T-cell (primary cell): Measurements from ENCODE around the gene HIKESHI. TPM values are rescaled to one million over a fixed set of nuclear protein-coding genes. Genes with fewer than 3 reads are reported as not detected.

ENCODE experiments used
- ATAC-seq, 4 experiments: fragments of 200-7000 bp in 3 of 4; fragments of 150-1000 bp in 1 of 4; cut with Tn5 transposase; replicated peaks in 1 of 4; 1 replicate in 3 of 4; 2 replicates in 1 of 4; pipeline ENCODE4 v1.10.0; 2021; ENCODE audit warnings: moderate library complexity in 3 of 4, mild to moderate bottlenecking in 2 of 4, moderate number of reproducible peaks in 1 of 4
- CTCF ChIA-PET, 2 donors: fragments of 300-600 bp; sonication (Branson Sonifier 250); formaldehyde crosslinking; loops; one replicate each; lab custom pipeline; 2022; ENCODE audit warnings: antibody characterized with exemption in 2 of 2; lab: Charles Lee
- POLR2A ChIA-PET, 2 donors: fragments of 300-600 bp; sonication (Branson Sonifier 250); formaldehyde crosslinking; loops; one replicate each; lab custom pipeline; 2022; ENCODE audit warnings: antibody characterized with exemption in 2 of 2; lab: Charles Lee
- DNase-seq, 35 experiments: peaks; one replicate each; pipeline versions ENCODE4 v3.0.0 to v3.0.0-alpha.2; 2013 to 2023
- H3K27ac ChIP-seq: one replicate; pipeline ENCODE4 v1.5.1; 2013; ENCODE audit warnings: low read length
- H3K27me3 ChIP-seq, 2 experiments: replicated peaks in 1 of 2; 1 replicate in 1 of 2; 2 replicates in 1 of 2; pipeline versions ENCODE4 v1.6.1 to v1.7.0; 2013; ENCODE audit warnings: low read length in 1 of 2, mixed read lengths in 1 of 2; ENCODE audit not compliant: control insufficient read depth in 2 of 2, insufficient read depth in 2 of 2; ENCODE audit errors: extremely low read depth in 1 of 2
- H3K36me3 ChIP-seq, 2 donors: 1 replicate in 1 of 2; 2 replicates in 1 of 2; pipeline versions ENCODE4 v1.6.1 to v1.7.0; 2013; ENCODE audit warnings: low read length in 1 of 2; ENCODE audit not compliant: control insufficient read depth in 2 of 2, insufficient read depth in 1 of 2; ENCODE audit errors: extremely low read depth in 1 of 2
- H3K4me1 ChIP-seq, 2 experiments: 1 replicate in 1 of 2; 2 replicates in 1 of 2; pipeline versions ENCODE4 v1.6.1 to v1.7.0; 2013; ENCODE audit warnings: low read length in 2 of 2, mixed read lengths in 1 of 2; ENCODE audit not compliant: insufficient read depth in 2 of 2, control insufficient read depth in 1 of 2; ENCODE audit errors: extremely low read depth in 1 of 2
- H3K4me3 ChIP-seq, 2 donors: 1 replicate in 1 of 2; 2 replicates in 1 of 2; pipeline versions ENCODE4 v1.5.1 to v1.7.0; 2013; ENCODE audit warnings: mild to moderate bottlenecking in 2 of 2, low read length in 1 of 2, moderate library complexity in 1 of 2; ENCODE audit not compliant: control insufficient read depth in 1 of 2; ENCODE audit errors: extremely low read depth in 1 of 2
- H3K9me3 ChIP-seq: 2 replicates; pipeline ENCODE4 v1.7.0; 2013
- H3K27ac Mint-ChIP-seq, 2 donors: one replicate each; pipeline ENCODE4 v1.8.0; 2020 to 2021; ENCODE audit warnings: mild to moderate bottlenecking in 2 of 2, mixed read lengths in 2 of 2
- H3K27me3 Mint-ChIP-seq, 2 donors: one replicate each; pipeline ENCODE4 v1.8.0; 2021 to 2022; ENCODE audit warnings: mixed read lengths in 2 of 2
- H3K36me3 Mint-ChIP-seq: one replicate; pipeline ENCODE4 v1.8.0; 2021; ENCODE audit warnings: mixed read lengths
- H3K4me1 Mint-ChIP-seq, 3 donors: one replicate each; pipeline ENCODE4 v1.8.0; 2020 to 2022; ENCODE audit warnings: mixed read lengths in 3 of 3, mild to moderate bottlenecking in 1 of 3
- H3K4me3 Mint-ChIP-seq, 3 donors: one replicate each; pipeline ENCODE4 v1.8.0; 2020 to 2022; ENCODE audit warnings: mild to moderate bottlenecking in 3 of 3, mixed read lengths in 3 of 3, moderate library complexity in 3 of 3
- H3K9me3 Mint-ChIP-seq, 3 donors: one replicate each; pipeline ENCODE4 v1.8.0; 2020 to 2022; ENCODE audit warnings: mixed read lengths in 3 of 3
- WGBS: methylation state at CpG from one replicate; pipeline ENCODE4 v1.1.5; 2013; ENCODE audit warnings: missing lambda C conversion rate; ENCODE audit not compliant: insufficient coverage; 5-methylcytosine and 5-hydroxymethylcytosine counted together
- total RNA-seq, 35 experiments: library from RNA in 6 of 35; stranded (reverse) in 6 of 35; fragments of 120-200 nt in 1 of 35; gene quantifications; one replicate each; pipeline versions ENCODE4 v1.2.1 to v1.2.4 and lab custom pipeline; 2013 to 2026

The HIKESHI gene, protein sequence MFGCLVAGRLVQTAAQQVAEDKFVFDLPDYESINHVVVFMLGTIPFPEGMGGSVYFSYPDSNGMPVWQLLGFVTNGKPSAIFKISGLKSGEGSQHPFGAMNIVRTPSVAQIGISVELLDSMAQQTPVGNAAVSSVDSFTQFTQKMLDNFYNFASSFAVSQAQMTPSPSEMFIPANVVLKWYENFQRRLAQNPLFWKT
- 10 to 100 TPM; 20.6 to 32.1 (median 28.7) TPM for total RNA-seq
- total RNA-seq (2013), result 44.2 TPM
- total RNA-seq (lab: John Stamatoyannopoulos, UW), result 12.8 to 44.8 (median 22.7) reads per million in 29 experiments

GRCh38 chr11:86302092-86302793 is at the start of gene HIKESHI:
Gene HIKESHI (plus strand): TSS chr11:86302240. CDS start chr11:86302449, 209 bp downstream.
- Histone ChIP-seq H3K36me3 (no peaks in the 10 kb centered on the region), H3K4me1 (peaks cover 2 to 14% of the 10 kb centered on the region in 2 experiments), H3K4me3 (peak within 1 kb of the TSS; percentile 77 to 99), H3K27me3 (no peaks in the 10 kb centered on the region), H3K9me3 (no peaks in the 10 kb centered on the region), H3K27ac (peak within 1 kb of the TSS; percentile 76)
- under 1% methylated on average over 27 of the region's 30 CpGs for WGBS
- Mint-ChIP-seq H3K27ac (peak within 1 kb of the TSS; percentile 99), H3K9me3 (no peaks in the 10 kb centered on the region), H3K4me3 (peak within 1 kb of the TSS; percentile 100), H3K27me3 (peaks cover 0 to 3% of the 10 kb centered on the region in 2 donors), H3K36me3 (peaks cover 6% of the 10 kb centered on the region), H3K4me1 (peaks cover 33 to 35% (median 34%) of the 10 kb centered on the region in 3 donors)
- DNase-seq (peak; percentile 78 to 98 (median 91)), ATAC-seq (peak; percentile 99 to 100 (median 100))
- CTCF ChIA-PET, result interaction anchor here in 1 of 2 donors (1.0 to 1.3 kb wide), 2 partner anchors 9 to 261 kb away, joined by 3 to 8 read pairs; no protein-coding TSS in a partner anchor
- POLR2A ChIA-PET, result interaction anchor here in 1 of 2 donors (0.6 to 0.9 kb wide), 2 partner anchors 637 to 669 kb away, joined by 3 read pairs; no protein-coding TSS in a partner anchor

GRCh38 chr11:86255896-86256295 is 46.1 kb upstream of the HIKESHI start:
- no peak for DNase-seq
- ATAC-seq, result no peak
- Mint-ChIP-seq H3K27ac (no peak overlapping the region), H3K36me3 (peaks cover 37% of the 10 kb centered on the region), H3K4me1 (peaks cover 16 to 29% (median 27%) of the 10 kb centered on the region in 3 donors), H3K4me3 (no peak overlapping the region), H3K9me3 (no peaks in the 10 kb centered on the region), H3K27me3 (no peaks in the 10 kb centered on the region)
- CTCF ChIA-PET, result no interaction called here
- Histone ChIP-seq H3K4me3 (no peak overlapping the region), H3K4me1 (no peaks in the 10 kb centered on the region), H3K36me3 (peaks cover 0 to 28% of the 10 kb centered on the region in 2 donors), H3K27me3 (no peaks in the 10 kb centered on the region), H3K9me3 (no peaks in the 10 kb centered on the region), H3K27ac (no peak overlapping the region)
- POLR2A ChIA-PET, result no interaction called here
- no CpG with 5 or more reads among the region's 1 CpG for WGBS

- Histone ChIP-seq H3K4me3 (no peak overlapping the region), H3K36me3 (peaks cover 5 to 34% of the 10 kb centered on the region in 2 donors), H3K27me3 (no peaks in the 10 kb centered on the region), H3K4me1 (no peaks in the 10 kb centered on the region), H3K9me3 (no peaks in the 10 kb centered on the region), H3K27ac (no peak overlapping the region)
- Mint-ChIP-seq H3K36me3 (peaks cover 37% of the 10 kb centered on the region), H3K9me3 (no peaks in the 10 kb centered on the region), H3K4me1 (peaks cover 13 to 23% (median 21%) of the 10 kb centered on the region in 3 donors), H3K27me3 (no peaks in the 10 kb centered on the region), H3K4me3 (no peak overlapping the region), H3K27ac (no peak overlapping the region)
- CTCF ChIA-PET, result interaction anchor here in 1 of 2 donors (0.6 kb wide), 2 partner anchors 187 to 597 kb away, joined by 3 read pairs; partner anchors contain the start of gene PICALM
- 95% methylated on average over 3 of the region's 6 CpGs for WGBS
- POLR2A ChIA-PET, result interaction anchor here in 1 of 2 donors (0.7 kb wide), 1 partner anchor 9 kb away, joined by 6 read pairs; no protein-coding TSS in a partner anchor
- ATAC-seq (no peak), DNase-seq (no peak)
These were observed 45.4 kb upstream of the HIKESHI start for GRCh38 chr11:86256608-86257007.

GRCh38 chr11:86257446-86257845 is 44.6 kb upstream of the HIKESHI start:
- DNase-seq (no peak), ATAC-seq (no peak)
- Histone ChIP-seq H3K36me3 (peaks cover 5 to 36% of the 10 kb centered on the region in 2 donors), H3K27ac (no peak overlapping the region), H3K9me3 (no peaks in the 10 kb centered on the region), H3K4me3 (no peak overlapping the region), H3K4me1 (no peaks in the 10 kb centered on the region), H3K27me3 (no peaks in the 10 kb centered on the region)
- no peaks in the 10 kb centered on the region for H3K27me3 Mint-ChIP-seq
- H3K27ac Mint-ChIP-seq, result no peak overlapping the region
- ChIA-PET CTCF (interaction anchor here in 1 of 2 donors (0.6 kb wide), 3 partner anchors 61 to 566 kb away, joined by 3 read pairs; partner anchors contain the start of gene PICALM), POLR2A (no interaction called here)
- no peak overlapping the region for H3K4me3 Mint-ChIP-seq
- no peaks in the 10 kb centered on the region for H3K9me3 Mint-ChIP-seq
- peaks cover 4 to 16% (median 15%) of the 10 kb centered on the region in 3 donors for H3K4me1 Mint-ChIP-seq
- H3K36me3 Mint-ChIP-seq, result peaks cover 31% of the 10 kb centered on the region

- ChIA-PET CTCF (interaction anchor here in 1 of 2 donors (0.6 to 0.9 kb wide), 2 partner anchors 11 to 31 kb away, joined by 3 to 4 read pairs; no protein-coding TSS in a partner anchor), POLR2A (interaction anchor here in 1 of 2 donors (0.5 kb wide), 1 partner anchor 398 kb away, joined by 4 read pairs; no protein-coding TSS in a partner anchor)
- Mint-ChIP-seq H3K36me3 (peaks cover 41% of the 10 kb centered on the region), H3K27me3 (no peaks in the 10 kb centered on the region), H3K4me3 (no peak overlapping the region), H3K9me3 (no peaks in the 10 kb centered on the region), H3K27ac (no peak overlapping the region), H3K4me1 (peaks cover 0 to 12% (median 9%) of the 10 kb centered on the region in 3 donors)
- ATAC-seq, result no peak
- H3K4me1 ChIP-seq, result no peaks in the 10 kb centered on the region
- WGBS, result no CpG with 5 or more reads among the region's 1 CpG
- H3K36me3 ChIP-seq, result peaks cover 5 to 40% of the 10 kb centered on the region in 2 donors
- H3K27me3 ChIP-seq, result no peaks in the 10 kb centered on the region
- no peak overlapping the region for H3K27ac ChIP-seq
- no peaks in the 10 kb centered on the region for H3K9me3 ChIP-seq
- H3K4me3 ChIP-seq, result no peak overlapping the region
- DNase-seq, result no peak
These were observed 42.3 kb upstream of the HIKESHI start for GRCh38 chr11:86259730-86260129.

- ATAC-seq (no peak), DNase-seq (no peak)
- WGBS, result 83% methylated on average over 2 of the region's 3 CpGs
- Histone ChIP-seq H3K36me3 (peaks cover 5 to 38% of the 10 kb centered on the region in 2 donors), H3K9me3 (no peaks in the 10 kb centered on the region), H3K4me3 (no peak overlapping the region), H3K4me1 (no peaks in the 10 kb centered on the region), H3K27ac (no peak overlapping the region), H3K27me3 (no peaks in the 10 kb centered on the region)
- ChIA-PET POLR2A (no interaction called here), CTCF (interaction anchor here in 1 of 2 donors (0.5 to 0.7 kb wide), 2 partner anchors 53 to 399 kb away, joined by 3 read pairs; no protein-coding TSS in a partner anchor)
- H3K9me3 Mint-ChIP-seq, result no peaks in the 10 kb centered on the region
- H3K27ac Mint-ChIP-seq, result peak overlapping the region in 1 of 2 donors; percentile 28
- H3K4me3 Mint-ChIP-seq, result no peak overlapping the region
- no peaks in the 10 kb centered on the region for H3K27me3 Mint-ChIP-seq
- peaks cover 0 to 9% (median 5%) of the 10 kb centered on the region in 3 donors for H3K4me1 Mint-ChIP-seq
- H3K36me3 Mint-ChIP-seq, result peaks cover 42% of the 10 kb centered on the region
These were observed 40.7 kb upstream of the HIKESHI start for GRCh38 chr11:86261328-86261727.
